GM10266 (cell line): ENCODE measurements around the gene SON.
"Not testable (repeated sequence)": the region's sequence is repeated elsewhere in the genome, so short reads cannot be mapped to it uniquely, and the experiment has no call there.

Experiments used
- DNase-seq: peaks from one replicate; pipeline ENCODE4 v3.0.0; 2012; ENCODE audit errors: extremely low spot score
- TF ChIP-seq, protein P1 (sequence below): IDR thresholded peaks from 2 replicates; pipeline ENCODE4 v1.5.1; 2012; ENCODE audit warnings: mild to moderate bottlenecking, low read depth; ENCODE audit not compliant: control insufficient read depth, insufficient read depth; ENCODE audit errors: missing control alignments

SON gene, protein sequence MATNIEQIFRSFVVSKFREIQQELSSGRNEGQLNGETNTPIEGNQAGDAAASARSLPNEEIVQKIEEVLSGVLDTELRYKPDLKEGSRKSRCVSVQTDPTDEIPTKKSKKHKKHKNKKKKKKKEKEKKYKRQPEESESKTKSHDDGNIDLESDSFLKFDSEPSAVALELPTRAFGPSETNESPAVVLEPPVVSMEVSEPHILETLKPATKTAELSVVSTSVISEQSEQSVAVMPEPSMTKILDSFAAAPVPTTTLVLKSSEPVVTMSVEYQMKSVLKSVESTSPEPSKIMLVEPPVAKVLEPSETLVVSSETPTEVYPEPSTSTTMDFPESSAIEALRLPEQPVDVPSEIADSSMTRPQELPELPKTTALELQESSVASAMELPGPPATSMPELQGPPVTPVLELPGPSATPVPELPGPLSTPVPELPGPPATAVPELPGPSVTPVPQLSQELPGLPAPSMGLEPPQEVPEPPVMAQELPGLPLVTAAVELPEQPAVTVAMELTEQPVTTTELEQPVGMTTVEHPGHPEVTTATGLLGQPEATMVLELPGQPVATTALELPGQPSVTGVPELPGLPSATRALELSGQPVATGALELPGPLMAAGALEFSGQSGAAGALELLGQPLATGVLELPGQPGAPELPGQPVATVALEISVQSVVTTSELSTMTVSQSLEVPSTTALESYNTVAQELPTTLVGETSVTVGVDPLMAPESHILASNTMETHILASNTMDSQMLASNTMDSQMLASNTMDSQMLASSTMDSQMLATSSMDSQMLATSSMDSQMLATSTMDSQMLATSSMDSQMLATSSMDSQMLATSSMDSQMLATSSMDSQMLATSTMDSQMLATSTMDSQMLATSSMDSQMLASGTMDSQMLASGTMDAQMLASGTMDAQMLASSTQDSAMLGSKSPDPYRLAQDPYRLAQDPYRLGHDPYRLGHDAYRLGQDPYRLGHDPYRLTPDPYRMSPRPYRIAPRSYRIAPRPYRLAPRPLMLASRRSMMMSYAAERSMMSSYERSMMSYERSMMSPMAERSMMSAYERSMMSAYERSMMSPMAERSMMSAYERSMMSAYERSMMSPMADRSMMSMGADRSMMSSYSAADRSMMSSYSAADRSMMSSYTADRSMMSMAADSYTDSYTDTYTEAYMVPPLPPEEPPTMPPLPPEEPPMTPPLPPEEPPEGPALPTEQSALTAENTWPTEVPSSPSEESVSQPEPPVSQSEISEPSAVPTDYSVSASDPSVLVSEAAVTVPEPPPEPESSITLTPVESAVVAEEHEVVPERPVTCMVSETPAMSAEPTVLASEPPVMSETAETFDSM (N-terminal part only)

DNA sequence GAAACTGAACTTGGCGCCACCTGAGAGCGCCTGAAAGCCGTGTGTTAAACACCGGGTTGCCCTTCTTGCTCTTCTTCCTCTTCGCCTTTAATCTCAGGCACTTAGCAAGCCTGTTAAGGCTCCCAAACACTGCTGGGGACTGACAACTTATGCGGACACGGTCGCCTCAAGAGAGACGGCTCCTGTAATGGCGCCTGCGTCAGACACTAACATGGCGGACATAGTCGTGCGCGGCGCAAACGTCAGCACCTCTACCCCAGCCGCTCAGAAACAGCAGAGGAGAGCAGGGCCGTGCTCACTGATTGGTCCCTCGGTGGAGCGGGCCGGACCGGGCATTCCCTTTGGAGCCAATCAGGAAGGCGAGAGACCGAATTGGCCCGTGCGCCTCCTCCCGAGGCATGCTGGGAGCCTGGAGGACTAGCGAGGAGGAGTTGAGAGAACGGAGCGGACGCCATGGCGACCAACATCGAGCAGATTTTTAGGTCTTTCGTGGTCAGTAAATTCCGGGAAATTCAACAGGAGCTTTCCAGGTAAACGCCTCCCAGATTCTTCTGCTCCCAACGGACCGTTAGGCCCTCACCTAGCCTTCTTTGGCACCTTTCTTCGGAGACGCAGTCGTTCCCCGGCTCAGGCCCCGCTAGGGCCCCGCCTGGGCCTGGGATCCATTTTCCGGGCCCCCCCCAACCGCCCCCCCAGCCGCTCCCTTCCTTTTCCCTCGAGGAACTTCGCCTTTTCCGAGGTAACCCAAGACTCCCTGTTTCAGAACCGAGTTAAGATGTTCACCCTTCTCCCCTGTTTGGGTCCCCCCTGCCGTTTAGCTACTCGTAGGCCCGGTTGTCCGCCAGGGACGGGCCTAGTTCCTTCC is at the start of gene SON:
TSS of gene SON (plus strand) at position 399 of the 865 bp plus-strand sequence. CDS start at position 454, 55 bp downstream.
- TF ChIP-seq, protein P1, sequence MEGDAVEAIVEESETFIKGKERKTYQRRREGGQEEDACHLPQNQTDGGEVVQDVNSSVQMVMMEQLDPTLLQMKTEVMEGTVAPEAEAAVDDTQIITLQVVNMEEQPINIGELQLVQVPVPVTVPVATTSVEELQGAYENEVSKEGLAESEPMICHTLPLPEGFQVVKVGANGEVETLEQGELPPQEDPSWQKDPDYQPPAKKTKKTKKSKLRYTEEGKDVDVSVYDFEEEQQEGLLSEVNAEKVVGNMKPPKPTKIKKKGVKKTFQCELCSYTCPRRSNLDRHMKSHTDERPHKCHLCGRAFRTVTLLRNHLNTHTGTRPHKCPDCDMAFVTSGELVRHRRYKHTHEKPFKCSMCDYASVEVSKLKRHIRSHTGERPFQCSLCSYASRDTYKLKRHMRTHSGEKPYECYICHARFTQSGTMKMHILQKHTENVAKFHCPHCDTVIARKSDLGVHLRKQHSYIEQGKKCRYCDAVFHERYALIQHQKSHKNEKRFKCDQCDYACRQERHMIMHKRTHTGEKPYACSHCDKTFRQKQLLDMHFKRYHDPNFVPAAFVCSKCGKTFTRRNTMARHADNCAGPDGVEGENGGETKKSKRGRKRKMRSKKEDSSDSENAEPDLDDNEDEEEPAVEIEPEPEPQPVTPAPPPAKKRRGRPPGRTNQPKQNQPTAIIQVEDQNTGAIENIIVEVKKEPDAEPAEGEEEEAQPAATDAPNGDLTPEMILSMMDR, result no peak
- peak; percentile 97 for DNase-seq

DNA sequence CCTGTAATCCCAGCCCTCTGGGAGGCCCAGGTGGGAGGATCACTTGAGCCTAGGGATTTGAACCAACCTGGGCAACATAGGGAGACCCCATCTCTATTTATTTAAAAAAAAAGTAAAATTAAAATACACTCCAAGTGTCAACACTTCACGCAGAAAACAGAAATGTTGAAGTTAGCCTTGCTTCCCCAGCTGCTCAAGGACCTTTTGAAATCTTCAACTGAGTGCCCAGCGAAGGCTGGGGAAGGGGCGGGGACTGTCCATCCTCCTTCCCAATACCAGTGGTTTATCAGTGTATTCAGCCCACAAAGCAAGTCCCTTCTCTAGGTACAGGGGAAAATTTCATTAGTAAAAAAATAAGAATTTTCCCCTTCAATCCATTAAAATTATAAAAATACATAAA is 49.1 kb upstream of the SON start:
- DNase-seq, result no peak
- TF ChIP-seq, protein P1, result no peak

DNA sequence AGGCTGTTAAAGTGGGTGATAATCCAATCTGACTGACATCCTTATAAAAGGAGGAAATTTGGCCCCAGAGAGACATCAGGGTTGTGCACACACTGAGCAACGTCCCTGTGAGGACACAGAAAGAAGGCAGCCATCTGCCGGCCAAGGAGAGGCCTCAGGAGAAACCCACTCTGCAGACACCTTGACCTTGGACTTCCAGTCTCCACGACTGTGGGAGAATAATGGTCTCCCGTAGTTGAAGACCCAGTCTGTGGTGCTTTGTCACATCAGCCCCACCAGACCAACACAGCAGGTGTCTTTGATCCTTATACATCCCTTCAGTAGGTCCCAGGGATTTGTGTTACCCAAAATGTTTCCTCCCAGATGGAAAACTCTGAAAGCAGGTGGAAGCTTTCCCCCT is 47.1 kb upstream of the SON start:
- TF ChIP-seq, protein P1, result no peak
- no peak for DNase-seq

DNA sequence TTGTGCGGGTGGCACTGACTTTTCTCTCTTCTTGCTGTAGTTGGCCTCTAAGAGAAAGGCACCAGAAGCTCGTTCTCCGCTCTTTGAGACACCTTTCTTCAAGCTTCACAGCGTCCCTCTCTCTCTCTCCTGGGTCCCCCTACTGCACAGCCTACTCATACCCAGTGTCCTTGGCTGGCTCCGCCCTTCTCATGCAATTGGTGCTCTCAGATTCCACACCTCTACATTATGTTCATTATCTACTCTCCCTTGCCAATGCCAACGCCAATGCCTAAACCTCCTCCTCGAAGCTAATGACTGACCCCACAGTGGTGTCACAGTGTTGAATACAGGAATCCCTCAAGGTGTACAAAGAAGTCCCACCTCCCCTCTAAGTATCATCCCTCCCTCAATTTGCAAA is 46.5 kb upstream of the SON start:
- TF ChIP-seq, protein P1, result no peak
- DNase-seq, result no peak

DNA sequence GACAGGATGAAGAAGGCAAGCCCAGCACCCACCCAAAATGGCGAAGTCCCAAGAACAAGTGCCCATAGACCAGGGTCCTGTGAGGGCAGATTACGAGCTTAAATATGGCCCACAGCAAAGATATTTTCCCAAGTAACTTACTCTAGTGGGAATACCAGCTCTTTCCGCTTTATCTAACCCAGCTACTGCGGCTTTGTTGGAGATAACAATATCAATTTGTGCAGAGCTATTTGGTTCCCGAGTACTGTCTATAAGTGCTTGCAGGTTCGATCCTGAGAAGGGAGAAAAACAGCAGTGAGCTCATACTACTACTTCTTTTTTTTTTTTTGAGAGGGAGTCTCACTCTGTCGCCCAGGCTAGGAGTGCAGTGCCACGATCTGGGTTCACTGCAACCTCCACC is 37.0 kb upstream of the SON start:
- DNase-seq, result no peak
- TF ChIP-seq, protein P1, result no peak

DNA sequence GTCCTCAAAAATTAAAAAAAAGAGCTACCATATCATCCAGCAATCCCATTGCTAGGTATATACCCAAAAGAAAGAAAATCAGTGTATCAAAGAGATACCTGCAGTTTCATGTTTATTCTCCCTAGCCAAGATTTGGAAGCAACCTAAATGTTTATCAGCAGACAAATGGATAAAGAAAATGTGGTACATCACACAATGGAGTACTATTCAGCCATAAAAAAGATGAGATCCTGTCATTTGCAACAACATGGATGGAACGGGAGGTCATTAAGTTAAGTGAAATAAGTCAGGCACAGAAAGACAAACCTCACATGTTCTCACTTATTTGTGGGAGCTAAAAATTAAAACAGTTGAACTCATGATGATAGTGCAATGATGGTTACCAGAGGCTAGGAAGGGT is 35.8 kb upstream of the SON start:
- not testable (repeated sequence) for DNase-seq

DNA sequence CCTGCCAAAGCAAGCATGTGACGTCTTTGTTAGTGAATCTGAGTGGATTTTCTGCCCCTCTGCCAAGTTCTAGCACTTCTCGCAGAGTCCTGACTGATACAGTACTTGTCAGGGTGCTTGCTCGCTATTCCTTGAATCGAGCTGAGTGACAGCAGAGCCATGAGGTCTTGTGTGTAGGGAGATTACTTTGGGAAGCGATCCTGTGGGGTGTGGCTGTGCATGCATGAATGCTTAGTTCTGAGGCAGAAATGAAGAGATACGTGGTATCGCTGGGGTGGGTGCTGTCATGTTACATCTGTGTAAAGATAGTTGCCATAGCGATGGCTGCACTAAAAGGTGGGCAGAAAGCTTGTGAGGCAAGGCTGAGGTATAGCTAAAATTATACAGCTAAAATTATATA is 32.0 kb upstream of the SON start:
- DNase-seq, result no peak
- TF ChIP-seq, protein P1, result no peak
